Left hindlimb (tissue), 1 donor: Measurements from ENCODE around the gene SAMD8.
"Not testable (repeated sequence)": the region's sequence is repeated elsewhere in the genome, so short reads cannot be mapped to it uniquely, and the experiment has no call there.

Experiments
- DNase-seq: peaks from one replicate; pipeline ENCODE4 v3.0.0-alpha.2; 2018

SAMD8 gene

DNA sequence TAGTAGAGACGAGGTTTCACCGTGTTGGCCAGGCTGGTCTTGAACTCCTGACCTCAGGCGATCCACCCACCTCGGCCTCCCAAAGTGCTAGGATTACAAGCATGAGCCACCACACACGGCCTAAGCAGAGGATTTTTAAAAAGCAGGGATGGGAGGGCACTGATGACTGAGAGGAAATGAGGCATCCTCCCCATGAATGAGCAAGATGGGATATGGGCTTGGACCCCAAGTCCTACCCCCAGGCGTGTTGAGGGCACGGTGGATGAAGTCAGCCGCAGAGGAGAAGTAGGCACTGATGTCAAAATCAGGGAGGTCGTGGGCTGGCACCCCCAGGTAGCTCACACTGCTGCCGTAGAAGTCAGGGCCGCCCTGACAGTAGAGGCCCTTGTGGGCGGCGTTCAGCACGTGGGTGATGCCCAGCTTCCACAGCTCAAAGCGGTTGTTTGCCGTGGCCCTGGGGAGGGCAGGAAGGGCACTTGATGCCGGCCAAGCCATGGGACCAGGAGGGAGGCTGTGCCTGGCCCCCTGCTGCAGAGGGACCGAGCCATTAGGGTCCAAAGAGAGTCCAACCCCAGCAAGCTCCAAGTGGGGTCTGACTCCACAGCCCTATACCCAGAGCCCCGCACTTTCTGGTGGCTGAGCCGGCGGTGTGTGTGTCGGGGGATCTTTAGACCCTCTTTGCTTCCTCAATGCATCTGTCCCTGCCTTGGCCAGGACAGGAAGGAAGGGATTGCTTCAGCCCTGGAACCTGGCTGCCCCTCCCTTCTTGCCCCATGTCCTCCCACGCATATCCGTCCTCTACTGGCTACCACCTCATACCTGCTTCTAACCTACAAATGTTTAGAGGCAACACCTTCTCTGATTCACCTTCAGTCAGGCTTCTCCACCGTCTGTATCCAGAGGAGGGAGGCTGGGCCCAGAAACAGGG, 3.4 kb upstream of the SAMD8 start:
- no peak for DNase-seq

DNA sequence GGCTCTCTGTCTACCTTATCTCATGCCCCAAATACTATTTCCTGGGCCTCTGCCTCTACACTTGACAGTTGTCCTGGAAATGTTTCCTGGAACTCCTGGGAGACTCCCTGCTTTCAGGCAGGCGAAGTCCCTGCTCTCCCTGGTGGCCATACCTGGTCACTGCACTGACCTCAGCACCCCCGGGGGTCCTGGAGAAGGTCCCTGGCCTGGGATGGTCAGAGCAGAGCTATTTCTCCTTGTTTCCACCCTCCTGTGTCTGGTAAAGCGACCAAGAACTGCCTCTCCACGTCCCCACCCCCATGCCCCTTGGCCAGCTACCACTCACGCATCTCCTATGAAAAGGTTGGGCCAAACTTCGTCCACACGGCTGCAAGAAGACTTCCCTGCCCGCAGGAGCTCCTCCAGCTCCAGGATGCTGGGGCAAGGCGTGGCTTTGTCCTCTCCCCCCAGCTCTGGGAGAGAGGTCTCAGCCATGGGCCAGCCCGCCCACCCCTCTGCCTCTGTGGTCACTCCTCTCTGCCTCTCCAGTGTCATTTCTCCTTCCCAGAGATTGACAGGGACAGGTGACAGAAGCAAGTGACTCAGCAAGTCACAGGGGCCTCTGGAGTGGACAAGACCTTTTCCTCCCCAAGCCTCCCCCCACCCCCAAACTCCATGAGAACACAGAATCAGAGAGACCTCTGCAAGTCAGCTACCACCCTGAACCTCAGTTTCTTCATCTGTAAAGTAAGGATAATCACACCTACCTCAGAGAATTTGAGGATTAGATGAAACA, 2.6 kb upstream of the SAMD8 start:
- peak; percentile 53 for DNase-seq

DNA sequence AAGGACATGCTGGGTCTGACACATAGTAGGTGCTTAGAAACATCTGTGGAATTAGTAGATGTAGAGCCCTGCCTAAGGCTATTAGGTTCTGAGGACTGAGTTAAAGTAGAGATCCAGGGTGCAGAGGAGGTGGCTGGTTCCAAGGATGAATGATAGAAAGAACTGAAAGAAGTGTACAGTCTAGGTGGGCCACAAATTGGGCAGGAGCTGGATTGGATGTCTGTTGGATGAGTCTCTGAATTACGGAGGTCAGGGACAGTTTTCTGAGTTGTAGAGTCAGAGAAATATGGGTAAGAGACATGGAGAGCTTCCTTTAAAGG, 2.0 kb upstream of the SAMD8 start:
- DNase-seq = no peak

DNA sequence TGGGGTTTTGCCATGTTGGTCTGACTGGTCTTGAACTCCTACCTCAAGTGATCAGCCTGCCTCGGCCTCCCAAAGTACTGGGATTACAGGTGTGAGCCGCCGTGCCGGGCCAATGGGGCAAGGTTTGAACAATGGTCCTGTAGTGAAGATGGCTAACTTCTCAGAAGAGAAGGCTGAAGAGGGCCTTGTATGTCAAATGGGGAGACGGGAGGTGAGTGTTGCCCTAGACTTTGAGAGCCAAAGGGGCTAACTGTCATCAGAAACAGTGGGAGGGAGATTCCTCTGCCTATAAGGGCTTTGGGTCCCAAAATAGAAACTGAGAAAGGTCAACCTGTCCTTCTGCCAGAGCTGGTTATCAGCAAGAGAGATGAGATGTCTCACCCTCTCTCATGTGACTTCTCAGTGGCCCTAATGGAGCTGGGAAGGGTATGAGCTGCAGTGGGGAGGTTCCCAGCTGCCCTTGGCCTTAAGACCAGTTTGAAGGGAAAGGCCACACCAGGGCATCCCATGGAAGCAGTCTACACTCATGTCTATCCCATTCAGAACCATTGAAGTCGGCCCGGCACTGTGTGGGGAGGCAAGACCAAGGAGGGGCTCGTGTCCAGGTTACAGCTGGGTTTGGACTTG, 1.3 kb upstream of the SAMD8 start:
- no peak for DNase-seq

DNA sequence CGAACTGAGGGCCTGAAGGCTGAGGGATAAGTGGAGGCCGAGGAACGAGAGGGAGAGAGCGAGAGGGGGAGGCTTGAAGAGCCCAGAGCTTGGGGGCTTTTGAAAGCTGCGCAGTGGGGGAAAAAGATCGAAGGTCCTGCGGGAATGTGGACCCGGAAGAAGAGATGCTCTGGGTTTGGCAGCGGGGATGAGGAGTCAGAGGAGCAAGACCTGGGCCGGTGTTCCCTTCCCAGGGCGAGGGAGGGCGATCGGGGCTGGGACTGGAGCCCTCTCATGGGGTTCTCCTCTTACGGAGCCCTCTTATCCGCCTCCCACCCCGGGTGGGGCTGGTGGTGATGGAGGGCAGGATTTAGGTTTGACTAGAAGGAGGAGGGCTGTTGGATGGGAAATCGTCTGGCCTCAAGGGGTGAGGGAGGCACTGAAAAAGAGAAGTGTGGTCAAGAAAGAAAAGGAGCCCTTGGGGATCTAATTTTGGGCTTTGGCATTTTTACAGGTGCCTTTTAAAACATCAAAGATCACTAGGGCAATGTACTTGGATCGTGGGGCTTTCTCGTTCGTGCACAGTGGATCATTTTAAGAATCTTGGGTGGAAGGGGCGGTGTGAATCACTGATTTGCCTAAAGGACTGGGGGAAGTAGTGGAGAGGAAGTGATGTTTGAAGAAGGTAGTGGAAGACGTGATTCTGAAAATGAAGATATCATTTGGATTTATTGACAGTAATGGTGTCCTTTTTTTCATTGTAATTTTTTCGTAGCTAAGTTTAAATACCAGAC, 637 bp downstream of the SAMD8 start:
- DNase-seq = peak; percentile 69

DNA sequence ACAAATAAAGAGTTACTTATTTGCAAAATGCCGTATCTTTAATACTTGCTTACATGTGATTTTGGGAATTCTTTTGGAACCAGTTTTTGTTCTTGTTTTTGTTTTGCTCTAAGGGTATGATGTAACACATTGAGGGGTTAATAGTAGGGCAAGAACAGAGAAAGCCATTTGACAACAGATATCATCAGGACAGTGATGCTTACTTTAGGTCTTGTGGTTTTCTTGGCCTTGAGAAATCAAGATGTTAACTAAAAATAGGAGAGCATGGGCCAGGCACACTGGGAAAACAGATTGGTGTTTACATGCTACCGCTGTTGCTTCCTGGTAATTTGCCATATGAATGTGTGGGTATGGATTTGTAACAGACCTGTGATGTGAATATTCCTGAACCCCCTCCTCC, 3.7 kb downstream of the SAMD8 start:
- no peak for DNase-seq

DNA sequence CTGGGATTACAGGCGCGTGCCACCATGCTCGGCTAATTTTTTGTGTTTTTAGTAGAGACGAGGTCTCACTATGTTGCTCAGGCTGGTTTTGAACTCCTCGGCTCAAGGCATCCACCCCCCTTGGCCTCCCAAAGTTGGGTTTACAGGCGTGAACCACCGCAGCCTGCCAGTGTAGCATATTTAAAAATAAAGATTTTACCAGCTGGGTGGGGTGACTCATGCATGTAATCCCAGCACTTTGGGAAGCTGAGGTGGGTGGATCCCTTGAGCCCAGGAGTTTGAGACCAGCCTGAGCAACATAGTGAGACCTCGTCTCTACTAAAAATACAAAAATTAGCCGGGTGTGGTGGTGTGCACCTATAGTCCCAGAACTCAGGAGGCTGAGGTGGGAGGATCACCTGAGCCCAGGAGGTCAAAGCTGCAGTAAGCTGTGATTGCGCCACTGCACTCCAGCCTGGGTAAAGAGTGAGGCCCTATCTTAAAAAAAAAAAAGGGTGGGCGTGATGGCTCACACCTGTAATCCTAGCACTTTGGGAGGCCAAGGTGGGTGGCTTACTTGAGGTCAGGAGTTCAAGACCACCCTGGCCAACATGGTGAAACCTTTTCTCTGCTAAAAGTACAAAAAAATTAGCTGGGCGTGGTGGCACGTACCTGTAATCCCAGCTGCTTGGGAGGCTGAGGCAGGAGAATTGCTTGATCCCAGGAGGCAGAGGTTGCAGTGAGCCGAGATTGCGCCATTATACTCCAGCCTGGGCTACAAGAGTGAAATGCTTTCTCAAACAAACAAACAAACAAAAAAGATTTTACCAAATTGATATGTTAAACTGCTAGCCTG, 5.7 kb downstream of the SAMD8 start:
- DNase-seq = not testable (repeated sequence)

DNA sequence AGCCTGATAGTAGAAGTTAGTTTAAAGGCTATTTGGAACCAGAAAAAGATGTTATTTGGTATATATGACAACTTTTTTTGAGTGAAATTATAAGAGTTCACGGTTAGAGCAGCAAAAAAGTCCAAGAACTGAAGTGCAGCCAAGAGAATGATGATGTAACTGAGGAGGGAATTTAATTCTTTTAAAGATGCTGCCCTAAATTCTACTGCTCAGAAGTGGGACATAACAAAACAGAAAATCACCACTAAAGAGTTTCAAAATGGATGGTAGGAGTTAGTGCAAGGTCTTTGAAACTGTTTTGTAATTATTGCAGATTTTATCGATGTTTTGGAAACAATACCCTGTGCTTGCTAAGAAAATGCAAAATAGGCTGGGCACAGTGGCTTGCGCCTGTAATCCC, 6.5 kb downstream of the SAMD8 start:
- no peak for DNase-seq

DNA sequence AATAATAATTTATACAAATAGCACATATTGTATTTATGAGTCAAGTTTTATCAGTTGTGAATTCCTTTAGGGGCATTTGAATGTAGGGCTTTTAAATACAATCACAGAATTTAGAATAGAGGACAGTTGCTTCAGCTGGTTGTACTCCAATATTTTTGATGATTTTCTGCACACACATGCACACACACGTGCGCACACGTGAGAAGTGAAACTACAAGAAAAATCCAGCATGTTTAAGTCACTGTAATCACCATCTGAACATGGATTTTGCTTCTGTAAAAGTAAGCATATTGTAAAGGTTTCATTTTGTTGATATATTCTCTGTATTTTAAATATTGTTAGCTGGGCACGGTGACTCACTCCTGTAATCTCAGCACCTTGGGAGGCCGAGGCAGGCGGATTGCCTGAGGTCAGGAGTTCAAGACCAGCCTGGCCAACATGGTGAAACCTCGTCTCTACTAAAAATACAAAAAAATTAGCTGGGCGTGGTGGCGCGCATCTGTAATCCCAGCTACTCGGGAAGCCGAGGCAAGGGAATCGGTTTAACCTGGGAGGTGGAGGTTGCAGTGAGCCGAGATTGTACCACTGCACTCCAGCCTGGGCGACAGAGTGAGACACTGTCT, 8.1 kb downstream of the SAMD8 start:
- DNase-seq = not testable (repeated sequence)

DNA sequence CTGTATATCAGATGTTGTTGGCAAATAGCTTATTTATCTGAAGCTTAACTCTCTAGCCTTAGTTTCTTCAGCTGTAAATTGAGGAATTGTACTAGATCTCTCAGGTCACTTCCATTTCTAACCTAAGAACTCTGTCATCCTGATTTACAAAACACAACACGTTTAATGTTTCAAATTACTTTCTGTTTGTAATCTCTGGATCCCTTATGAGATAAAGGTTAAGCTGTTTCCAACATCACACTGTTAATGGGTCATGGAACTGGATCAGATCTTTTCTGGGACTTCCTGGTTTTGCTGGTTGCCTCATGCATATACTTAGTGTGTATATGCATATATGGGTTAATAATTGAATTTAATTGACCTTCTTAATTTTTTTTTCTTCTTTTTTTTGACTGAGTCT, 9.9 kb downstream of the SAMD8 start:
- DNase-seq = no peak

DNA sequence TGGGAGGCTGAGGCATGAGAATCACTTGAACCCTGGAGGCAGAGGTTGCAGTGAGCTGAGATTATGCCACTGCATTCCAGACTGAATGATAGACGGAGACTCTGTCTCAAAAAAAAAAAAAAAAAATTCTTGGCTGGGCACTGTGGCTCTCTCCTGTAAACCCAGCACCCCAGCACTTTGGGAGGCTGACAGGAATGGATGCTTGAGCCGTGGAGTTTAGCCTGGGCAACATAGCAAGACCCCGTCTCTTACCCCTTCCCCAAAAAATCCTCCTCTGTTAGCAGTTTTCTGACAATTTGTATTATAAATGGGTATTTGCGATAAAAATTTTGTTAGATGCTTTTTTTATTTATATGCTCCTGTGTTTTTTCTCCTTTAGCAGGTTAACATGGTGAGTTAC, 11.0 kb downstream of the SAMD8 start:
- DNase-seq = no peak

DNA sequence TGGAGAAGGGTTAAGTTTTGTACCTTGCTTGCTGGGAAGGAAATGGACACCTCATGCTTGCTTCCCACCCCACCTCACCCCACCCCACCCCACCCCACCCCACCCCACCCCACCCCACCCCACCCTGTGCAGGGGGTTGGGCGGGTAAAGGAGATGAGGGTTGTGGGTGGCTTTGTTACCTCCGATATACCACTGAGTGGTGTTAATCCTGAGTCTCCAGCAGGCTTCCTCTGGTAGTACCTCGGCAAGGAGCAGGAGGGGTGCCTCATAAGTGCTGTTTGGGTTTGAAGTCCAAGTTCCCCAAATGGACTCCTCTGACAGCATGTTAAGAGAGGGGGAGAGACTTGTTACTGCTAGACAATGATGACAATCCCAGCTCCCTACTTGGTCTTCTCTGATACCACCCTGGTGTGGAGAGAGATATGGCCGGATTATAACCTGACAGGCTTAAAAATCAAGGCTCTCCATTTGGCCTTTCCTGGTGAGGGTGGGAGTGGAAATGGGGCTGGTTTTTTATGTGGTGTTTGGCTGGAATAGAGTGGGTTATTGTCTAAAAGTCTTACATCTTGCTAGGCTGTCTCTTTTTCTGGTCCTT, 11.7 kb downstream of the SAMD8 start:
- DNase-seq = no peak

DNA sequence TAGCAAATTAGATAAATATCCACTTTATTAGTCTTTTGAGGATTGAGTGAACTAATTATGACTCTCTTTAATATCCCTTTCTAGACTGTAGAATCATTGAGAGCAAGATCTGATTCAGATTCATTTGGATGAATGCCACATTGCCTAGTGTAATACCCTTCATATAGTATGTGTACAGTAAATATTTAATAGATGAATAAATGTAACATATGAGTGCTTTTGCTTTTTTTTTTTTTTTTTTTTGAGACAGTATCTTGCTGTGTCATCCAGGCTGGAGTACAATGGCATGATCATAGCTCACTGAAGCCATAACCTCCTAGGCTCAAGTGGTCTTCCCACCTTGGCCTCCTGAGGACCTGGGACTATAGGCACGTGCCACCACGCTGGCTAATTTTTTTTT, 14.8 kb downstream of the SAMD8 start:
- no peak for DNase-seq

DNA sequence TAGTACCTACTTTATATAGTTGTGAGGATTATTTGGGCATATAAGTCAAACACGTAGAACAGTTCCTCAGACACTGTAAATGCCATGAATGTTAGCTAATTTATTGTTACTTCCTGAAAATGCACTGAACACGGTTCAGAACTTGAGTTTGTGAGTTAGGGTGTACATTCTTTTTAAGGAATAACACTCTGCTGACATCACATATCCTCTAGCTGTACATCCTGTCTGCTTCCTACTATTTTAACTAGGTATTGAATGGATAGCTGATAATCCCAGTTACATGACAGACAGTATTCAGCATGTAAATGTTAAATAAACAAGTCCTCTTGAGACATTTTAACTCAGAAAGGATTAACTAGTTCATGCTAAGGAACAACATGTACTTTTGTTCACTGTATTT, 16.0 kb downstream of the SAMD8 start:
- DNase-seq = no peak

DNA sequence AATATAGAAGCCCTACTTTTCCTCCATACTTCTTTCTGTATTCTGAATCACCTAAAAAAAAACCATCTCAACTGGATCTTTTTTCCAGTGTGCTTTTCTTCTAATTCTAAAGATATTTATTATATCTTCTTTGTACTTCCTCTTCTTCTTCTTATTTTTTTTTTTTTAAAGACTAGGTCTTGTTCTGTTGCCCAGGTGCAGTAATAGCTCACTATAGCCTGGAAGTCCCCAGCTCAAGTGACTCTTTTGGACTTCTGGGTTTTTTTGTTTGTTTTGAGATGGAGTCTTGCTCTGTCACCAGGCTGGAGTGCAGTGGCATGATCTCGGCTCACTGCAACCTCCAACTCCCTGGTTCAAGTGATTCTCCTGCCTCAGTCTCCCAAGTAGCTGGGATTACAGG, 17.5 kb downstream of the SAMD8 start:
- DNase-seq = not testable (repeated sequence)

DNA sequence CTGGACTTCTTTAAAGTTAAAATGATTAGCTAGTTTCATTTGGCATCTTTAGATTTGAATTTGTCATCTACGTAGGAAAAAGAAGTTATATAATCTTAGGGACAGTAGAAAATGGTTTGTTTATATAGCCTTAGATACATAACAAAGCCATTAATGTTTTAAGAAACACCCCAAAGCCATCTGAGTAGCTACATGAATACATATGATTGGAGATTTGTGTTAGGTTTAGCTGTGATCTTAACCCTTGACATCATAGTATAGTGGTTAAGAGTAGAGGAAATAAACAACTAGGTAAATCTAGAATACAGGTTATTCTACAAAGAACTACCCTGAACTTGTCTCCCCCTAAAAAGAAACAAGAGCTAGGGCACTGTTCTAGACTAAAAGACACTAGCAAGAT, 18.1 kb downstream of the SAMD8 start:
- DNase-seq = no peak

DNA sequence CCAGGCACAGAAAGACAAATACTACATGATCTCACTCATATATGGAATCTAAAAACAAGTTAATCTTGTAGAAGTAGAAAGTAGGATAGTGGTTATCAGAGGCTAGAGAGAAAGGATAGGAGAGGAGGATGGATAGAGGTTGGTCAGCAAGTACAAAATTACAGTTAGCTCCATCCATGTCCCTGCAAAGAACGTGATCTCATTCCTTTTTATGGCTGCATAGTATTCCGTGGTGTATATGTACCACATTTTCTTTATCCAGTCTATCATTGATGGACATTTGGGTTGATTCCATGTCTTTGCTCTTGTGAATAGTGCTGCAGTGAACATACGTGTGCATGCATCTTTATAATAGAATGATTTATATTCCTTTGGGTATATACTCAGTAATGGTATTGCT, 22.2 kb downstream of the SAMD8 start:
- DNase-seq = not testable (repeated sequence)

DNA sequence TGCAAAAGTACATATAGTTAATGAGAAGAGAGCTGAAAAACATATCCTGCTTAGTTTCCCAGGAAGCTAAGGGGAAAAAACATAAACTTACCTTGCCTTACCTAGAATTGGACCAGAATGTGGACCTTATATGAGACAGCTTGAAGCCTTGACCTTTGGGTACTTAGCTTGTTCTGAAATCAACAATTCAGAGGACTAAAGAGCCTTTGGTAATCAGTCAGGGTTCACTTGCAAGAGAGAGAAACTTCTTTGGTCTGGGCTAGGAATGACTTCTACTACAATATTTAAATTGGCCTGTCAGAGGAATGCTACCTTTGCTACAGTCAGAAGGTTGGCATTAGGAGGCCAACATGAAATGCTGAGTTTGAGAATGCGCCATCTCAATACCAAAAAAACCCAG, 24.9 kb downstream of the SAMD8 start:
- DNase-seq = no peak

DNA sequence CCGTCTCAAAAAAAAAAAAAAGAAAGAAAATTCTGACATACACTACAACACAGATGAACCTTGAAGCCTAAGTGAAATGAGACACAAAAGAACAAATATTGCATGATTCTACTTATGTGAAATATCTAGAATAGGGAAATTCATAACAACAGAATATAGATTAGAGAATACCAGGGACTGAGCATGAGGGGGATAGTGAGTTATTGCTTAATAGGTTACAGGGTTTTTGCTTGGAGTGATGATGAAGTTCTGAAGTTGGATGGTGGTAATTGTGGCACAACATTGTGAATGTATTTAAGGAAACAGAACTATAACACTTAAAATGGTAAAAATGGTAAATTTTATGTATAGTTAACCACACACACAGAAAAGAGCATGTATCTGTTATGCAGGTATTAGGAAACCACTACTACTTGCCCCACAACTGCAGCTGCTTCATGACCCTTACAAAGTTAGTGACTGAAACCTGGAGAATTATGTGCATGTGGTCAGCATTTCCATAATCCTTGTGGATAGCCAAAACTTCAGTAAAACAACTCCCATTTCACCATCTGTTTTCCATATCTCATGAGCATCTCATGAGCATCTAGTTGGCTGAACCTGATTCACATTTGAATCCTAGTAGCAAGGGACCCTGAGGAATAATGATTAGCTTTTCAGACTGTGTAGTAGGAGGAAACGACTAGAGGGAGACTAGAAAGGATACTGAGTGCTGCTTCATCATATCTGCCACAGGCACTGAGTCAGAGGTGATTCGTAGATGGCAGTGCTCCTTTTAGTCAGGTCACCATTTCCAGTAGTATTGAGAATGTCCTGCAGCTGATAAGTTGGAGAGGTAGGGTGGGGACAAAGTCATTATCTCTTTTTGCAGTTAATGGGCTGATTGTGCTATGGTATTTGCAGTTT, 26.3 kb downstream of the SAMD8 start:
- DNase-seq = no peak

DNA sequence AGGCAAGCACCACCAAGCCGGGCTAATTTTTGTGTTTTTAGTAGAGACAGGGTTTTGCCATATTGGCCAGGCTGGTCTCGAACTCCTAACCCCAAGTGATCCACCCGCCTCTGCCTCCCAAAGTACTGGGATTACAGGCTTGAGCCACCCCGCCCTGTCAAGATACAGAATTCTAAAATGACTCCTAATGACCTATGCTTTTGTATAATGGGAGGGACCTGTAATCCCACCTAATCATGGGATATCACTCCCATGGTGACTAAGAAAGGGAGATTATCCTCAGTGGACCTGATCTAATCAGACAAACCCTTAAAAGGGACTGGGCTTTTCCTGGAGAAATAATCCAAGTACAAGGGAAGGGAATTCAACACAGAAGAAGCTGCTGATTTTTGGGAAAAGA, 28.8 kb downstream of the SAMD8 start:
- no peak for DNase-seq
